Fibroblast of peridontal ligament (primary cell): ENCODE data around the gene ACOXL.
"Not testable (repeated sequence)": the region's sequence is repeated elsewhere in the genome, so short reads cannot be mapped to it uniquely, and the experiment has no call there.

Experiments used
- DNase-seq: peaks from one replicate; pipeline ENCODE4 v3.0.0-alpha.2; 2010; ENCODE audit errors: extremely low read depth

The ACOXL gene

GRCh38 chr2:110855841-110856240, 123.5 kb downstream of the ACOXL start:
- DNase-seq = not testable (repeated sequence)

- no peak for DNase-seq
Measured at GRCh38 chr2:110858135-110858725, 125.9 kb downstream of the ACOXL start.

GRCh38 chr2:110858993-110859701, 126.8 kb downstream of the ACOXL start:
- DNase-seq = no peak

- no peak for DNase-seq
Measured at GRCh38 chr2:110860630-110861029, 128.3 kb downstream of the ACOXL start.

GRCh38 chr2:110861616-110862260, 129.4 kb downstream of the ACOXL start:
- no peak for DNase-seq

- no peak for DNase-seq
Measured at GRCh38 chr2:110863726-110864125, 131.4 kb downstream of the ACOXL start.

GRCh38 chr2:110864176-110864575, 131.8 kb downstream of the ACOXL start:
- no peak for DNase-seq

GRCh38 chr2:110864731-110865130, 132.4 kb downstream of the ACOXL start:
- DNase-seq = no peak

GRCh38 chr2:110865188-110865587, 132.8 kb downstream of the ACOXL start:
- DNase-seq = no peak

- DNase-seq = no peak
Measured at GRCh38 chr2:110866045-110866444, 133.7 kb downstream of the ACOXL start.

- no peak for DNase-seq
Measured at GRCh38 chr2:110866466-110866865, 134.1 kb downstream of the ACOXL start.

- no peak for DNase-seq
Measured at GRCh38 chr2:110867078-110867477, 134.7 kb downstream of the ACOXL start.

- no peak for DNase-seq
Measured at GRCh38 chr2:110868971-110869370, 136.6 kb downstream of the ACOXL start.

GRCh38 chr2:110869472-110870446, 137.4 kb downstream of the ACOXL start:
- DNase-seq = no peak

GRCh38 chr2:110870545-110870944, 138.2 kb downstream of the ACOXL start:
- no peak for DNase-seq

GRCh38 chr2:110871637-110872036, 139.3 kb downstream of the ACOXL start:
- DNase-seq = no peak

GRCh38 chr2:110872521-110872920, 140.1 kb downstream of the ACOXL start:
- DNase-seq = no peak

GRCh38 chr2:110873056-110873502, 140.7 kb downstream of the ACOXL start:
- no peak for DNase-seq

GRCh38 chr2:110873597-110874452, 141.5 kb downstream of the ACOXL start:
- no peak for DNase-seq

- no peak for DNase-seq
Measured at GRCh38 chr2:110874453-110875383, 142.3 kb downstream of the ACOXL start.
